HG02840 (cell line): ENCODE measurements around the gene CCDC138.

ENCODE experiments used
- ATAC-seq: cut with Tn5 transposase; IDR thresholded peaks from one replicate; pipeline ENCODE4 v1.9.1; 2021; ENCODE audit warnings: mild to moderate bottlenecking, moderate library complexity, moderate number of reproducible peaks; ENCODE audit not compliant: unreplicated experiment, low FRiP score

Gene CCDC138

DNA sequence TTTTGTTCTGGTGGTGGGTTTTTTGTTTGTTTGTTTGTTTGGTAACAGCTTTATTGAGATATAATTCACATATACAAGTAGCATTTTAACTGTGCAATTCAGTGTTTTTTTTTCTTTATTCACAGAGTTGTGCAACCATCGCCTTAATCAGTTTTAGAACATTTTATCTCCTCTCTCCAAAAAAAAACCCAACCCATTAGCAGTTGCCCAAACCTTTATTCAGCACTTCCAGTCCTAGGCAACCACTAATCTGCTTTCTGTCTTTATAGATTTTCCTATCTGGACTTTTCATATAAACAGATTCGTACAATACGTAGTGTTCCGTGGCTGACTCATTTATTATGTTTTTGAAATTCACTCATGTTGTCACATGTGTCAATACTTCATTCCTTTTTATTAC lies 38.7 kb downstream of the CCDC138 start:
- no peak for ATAC-seq

- ATAC-seq: no peak
Measured at GRCh38 chr2:108825736-108826135, 39.2 kb downstream of the CCDC138 start.

- ATAC-seq: no peak
Measured at GRCh38 chr2:108829578-108830310, 43.2 kb downstream of the CCDC138 start.

- ATAC-seq: no peak
Measured at GRCh38 chr2:108833219-108833618, 46.6 kb downstream of the CCDC138 start.

GRCh38 chr2:108834620-108835019 lies 48.0 kb downstream of the CCDC138 start:
- ATAC-seq: no peak

DNA sequence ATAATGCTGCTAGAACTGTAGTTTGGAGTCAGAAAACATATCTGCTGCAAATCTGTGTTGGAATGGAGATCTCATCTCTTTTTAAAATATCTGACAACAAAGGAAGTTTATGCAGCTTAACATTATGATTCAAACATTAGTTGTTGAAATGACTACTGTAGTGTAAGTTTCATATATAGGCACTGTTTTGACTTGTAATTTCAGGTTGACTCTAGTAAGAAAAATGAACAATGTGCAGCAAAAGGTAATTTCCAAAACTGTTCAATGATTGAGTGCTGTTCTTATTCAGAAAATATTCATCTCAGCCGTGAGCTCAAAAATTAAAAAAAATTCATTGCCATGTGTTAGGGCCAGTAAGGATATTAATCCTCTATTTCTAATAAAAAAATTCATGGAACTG lies 48.5 kb downstream of the CCDC138 start:
- no peak for ATAC-seq

- no peak for ATAC-seq
Measured at GRCh38 chr2:108837198-108837597, 50.6 kb downstream of the CCDC138 start.

DNA sequence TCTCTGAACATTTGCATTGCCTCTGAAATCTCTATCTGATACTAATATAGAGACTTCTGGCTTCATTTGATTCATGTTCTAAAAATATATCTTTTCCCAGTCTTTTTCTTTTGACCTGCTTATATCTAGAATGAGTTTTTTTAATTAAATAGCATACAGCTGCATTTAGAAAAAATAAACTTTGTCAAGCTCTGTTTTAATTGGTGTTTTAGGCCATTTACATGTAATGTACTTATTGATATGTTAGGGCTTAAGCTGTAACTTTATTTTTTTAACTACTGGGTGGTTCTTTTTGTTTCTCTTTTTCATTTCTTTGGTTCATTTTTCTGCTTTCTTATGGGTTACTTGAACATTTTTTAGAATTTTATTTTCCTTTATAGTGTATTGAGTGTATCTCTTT lies 54.9 kb downstream of the CCDC138 start:
- ATAC-seq: no peak

GRCh38 chr2:108845923-108846322 lies 59.4 kb downstream of the CCDC138 start:
- no peak for ATAC-seq

GRCh38 chr2:108847000-108847399 lies 60.4 kb downstream of the CCDC138 start:
- ATAC-seq: no peak

- ATAC-seq: no peak
Measured at GRCh38 chr2:108852375-108852774, 65.8 kb downstream of the CCDC138 start.

DNA sequence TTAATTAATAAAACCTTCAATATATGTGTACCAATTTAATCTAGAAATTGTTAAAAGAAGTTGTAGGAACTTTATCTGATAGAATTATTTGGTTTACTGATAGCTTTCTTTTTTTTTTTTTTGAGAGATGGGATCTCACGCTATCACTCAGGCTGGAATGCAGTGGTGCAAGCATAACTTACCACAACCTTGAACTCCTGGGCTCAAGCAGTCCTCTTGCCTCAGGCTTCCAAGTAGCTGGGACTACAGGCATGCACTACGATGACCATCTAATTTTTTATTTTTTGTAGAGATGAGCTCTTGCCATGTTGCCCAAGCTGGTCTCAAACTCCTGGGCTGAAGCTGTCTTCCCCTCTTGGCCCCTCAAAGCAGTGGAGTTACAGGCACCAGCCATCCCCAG lies 66.8 kb downstream of the CCDC138 start:
- ATAC-seq: no peak

DNA sequence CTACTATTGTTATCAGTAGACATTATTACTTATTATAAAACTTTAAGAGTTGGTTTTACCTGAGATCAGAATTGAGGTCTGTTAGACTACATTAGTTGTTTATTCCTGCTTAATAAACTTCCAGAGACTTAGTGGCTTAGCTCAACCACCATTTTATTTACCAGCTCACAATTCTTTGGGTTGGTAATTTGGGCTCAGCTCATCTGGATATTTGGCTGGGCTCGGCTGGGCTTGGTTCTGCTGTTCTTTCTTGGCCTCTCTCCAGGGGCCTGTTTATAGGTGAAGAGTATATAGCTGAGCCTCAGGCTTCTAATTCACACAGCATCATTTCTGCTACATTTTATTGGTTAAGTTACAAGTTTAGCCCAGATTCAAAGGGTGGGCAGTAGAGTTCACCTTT lies 67.9 kb downstream of the CCDC138 start:
- no peak for ATAC-seq

DNA sequence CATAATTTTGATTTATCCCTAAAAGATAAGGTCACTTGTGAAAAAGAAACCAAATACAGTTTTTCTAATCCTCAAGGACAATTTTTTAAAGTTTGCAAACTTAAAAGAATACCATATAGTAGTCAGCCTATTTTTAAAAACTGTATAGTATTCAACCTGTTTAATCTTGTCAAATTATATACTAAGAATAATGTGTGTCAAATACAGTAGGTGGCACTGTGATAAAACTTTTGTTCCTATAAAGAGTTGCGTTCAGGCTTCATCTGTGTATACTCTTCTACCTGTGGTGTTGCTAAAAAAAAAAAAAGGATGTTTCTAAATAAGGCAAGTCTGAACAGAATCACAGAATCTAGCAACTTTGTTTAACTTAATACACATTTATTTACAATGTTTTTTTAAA lies 68.6 kb downstream of the CCDC138 start:
- ATAC-seq: no peak

GRCh38 chr2:108858894-108859293 lies 72.3 kb downstream of the CCDC138 start:
- no peak for ATAC-seq

DNA sequence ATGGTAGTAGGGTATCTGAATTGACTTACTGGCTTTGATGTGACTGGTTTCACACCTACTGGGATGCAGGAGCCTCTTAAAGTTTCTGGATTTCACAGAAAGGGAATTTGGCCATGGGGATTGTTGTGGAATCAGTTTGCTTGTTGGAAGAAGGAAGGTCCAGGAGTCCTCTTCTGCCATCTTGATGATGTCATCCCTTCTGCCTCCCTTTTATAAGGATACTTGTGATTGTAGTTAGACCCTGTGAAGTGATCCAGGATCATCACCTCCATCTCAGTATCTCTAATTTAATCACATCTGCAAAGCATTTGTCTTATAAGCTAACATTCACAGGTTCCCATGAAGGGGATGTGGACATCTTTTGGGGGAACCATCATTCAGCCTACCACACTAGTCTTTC lies 79.5 kb downstream of the CCDC138 start:
- no peak for ATAC-seq

DNA sequence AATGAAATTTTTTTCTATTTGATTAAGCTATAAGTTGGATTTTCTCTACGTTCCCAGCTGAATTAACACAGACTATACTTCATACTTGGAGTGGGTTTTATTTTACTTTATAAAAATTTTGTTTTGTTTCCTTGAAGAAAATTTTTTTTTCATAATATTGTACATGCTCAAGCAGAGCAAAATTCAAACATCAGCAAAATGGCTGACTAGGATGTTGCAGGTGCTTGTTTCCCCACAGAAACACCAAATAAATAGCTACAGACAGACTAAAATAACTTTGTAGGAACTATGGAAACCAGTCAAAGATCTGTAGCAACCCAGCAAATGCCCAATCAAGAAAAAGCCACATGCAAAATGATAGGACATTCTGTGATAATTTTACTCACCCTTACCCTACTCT lies 82.3 kb downstream of the CCDC138 start:
- ATAC-seq: no peak

- no peak for ATAC-seq
Measured at GRCh38 chr2:108869542-108869941, 83.0 kb downstream of the CCDC138 start.

DNA sequence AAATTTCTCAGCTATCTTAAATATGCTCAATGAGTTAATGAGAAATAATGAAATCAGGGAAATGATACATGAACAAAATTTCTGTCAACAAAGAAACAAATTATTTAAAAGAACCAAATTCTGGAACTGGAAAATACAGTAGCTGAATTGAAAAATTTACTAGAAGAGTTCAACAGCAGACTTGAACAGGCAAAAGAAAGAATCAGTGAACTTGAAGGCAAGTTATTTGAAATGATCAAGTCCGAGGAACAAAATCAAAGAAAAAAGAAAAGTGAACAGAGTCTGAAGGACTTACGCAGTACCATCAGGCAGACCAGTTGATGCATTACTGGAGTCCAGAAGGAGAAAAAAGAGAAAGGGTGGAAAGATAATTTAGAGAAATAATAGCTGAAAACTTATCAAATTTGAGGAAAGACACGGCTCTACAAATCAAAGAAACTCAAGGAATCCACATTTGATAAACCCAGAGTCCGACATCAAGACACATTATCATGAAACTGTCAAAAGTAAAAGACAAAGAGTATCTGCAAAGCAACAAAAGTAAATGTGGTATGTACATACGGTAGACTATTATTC lies 83.6 kb downstream of the CCDC138 start:
- no peak for ATAC-seq

DNA sequence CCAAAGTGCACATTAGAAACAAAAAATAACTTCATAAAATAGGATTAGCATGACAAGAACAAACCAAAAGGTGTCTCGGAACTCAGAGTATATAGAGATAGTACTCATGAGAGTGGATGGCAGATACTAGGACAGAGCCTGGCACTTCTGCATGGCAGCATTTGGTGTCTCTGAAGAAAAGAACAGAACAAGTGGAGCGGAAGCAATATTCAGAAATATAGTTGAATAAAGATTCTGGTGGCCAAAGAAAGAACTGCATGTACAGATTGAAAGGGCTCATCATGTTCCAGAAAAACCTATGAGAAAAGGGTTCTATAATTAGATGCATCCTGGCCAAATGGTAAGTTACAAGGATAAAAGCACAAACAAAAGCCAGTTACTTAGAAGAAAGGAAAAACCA lies 90.9 kb downstream of the CCDC138 start:
- ATAC-seq: no peak

- no peak for ATAC-seq
Measured at GRCh38 chr2:108878276-108878675, 91.7 kb downstream of the CCDC138 start.

DNA sequence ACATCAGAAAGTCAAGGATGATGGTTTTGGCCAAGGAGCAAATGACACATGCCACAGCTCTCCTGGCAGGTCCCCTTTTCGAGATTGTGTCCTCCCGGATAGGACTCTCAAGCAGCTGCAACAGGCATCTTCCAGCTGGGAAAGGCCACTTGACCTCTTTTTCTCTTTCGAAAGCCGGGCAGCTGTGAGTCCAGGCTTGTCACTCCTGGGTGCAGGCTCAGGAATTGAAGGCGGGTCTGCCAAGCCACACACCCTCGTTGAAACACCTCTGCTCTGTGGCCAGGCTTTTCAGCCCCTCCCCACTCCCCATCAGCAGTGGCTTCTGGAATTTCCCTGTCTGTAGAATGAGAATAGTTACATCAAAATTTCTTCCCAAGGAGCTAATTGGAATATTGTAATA lies 98.0 kb downstream of the CCDC138 start:
- no peak for ATAC-seq
